Measurements from ENCODE around the gene GDPD5.

- TF ChIP-seq CTCF (IDR thresholded peaks at IDR 0.05) (no peak), EZH2 (IDR thresholded peaks at IDR 0.05; ENCODE audit: borderline replicate concordance, insufficient read depth, low read depth, low read length, poor library complexity, severe bottlenecking) (no peak)
Measured at GRCh38 chr11:75500742-75501141, 25.0 kb downstream of the GDPD5 start.
